MV-4-11 (cell line): ENCODE results near the gene CFAP53.

ENCODE experiments used
- DNase-seq: peaks from one replicate; lab custom pipeline; 2025; lab: John Stamatoyannopoulos, UW

CFAP53 gene

GRCh38 chr18:50287441-50288347, 21.4 kb upstream of the CFAP53 start, which contains the start of gene CXXC1:
CXXC1 (minus strand) TSS chr18:50287692; CDS start chr18:50287589, 103 bp downstream.
- peak; percentile 100 for DNase-seq

- no peak for DNase-seq
Observed at GRCh38 chr18:50287028-50287440, 20.7 kb upstream of the CFAP53 start.

- peak; percentile 18 for DNase-seq
Observed at GRCh38 chr18:50286391-50287027, 20.2 kb upstream of the CFAP53 start.

GRCh38 chr18:50285631-50286321, 19.5 kb upstream of the CFAP53 start:
- DNase-seq = no peak

GRCh38 chr18:50285071-50285470, 18.8 kb upstream of the CFAP53 start:
- no peak for DNase-seq

GRCh38 chr18:50284255-50284885, 18.1 kb upstream of the CFAP53 start:
- peak; percentile 27 for DNase-seq

- DNase-seq = peak; percentile 7
Observed at GRCh38 chr18:50283469-50284209, 17.3 kb upstream of the CFAP53 start.

- DNase-seq = no peak
Observed at GRCh38 chr18:50282521-50283335, 16.4 kb upstream of the CFAP53 start.

- no peak for DNase-seq
Observed at GRCh38 chr18:50281972-50282520, 15.8 kb upstream of the CFAP53 start.

GRCh38 chr18:50281295-50281971, 15.1 kb upstream of the CFAP53 start, which contains the start of gene MBD1:
MBD1 (minus strand) TSS chr18:50281523; CDS start chr18:50279992, 1,531 bp downstream.
- DNase-seq = peak; percentile 99

- DNase-seq = no peak
Observed at GRCh38 chr18:50280707-50281294, 14.5 kb upstream of the CFAP53 start.

GRCh38 chr18:50279752-50280151, 13.5 kb upstream of the CFAP53 start:
- DNase-seq = no peak

- no peak for DNase-seq
Observed at GRCh38 chr18:50277942-50278341, 11.6 kb upstream of the CFAP53 start.

GRCh38 chr18:50276452-50276851, 10.2 kb upstream of the CFAP53 start:
- DNase-seq = no peak

GRCh38 chr18:50275503-50276036, 9.3 kb upstream of the CFAP53 start:
- DNase-seq = no peak

- no peak for DNase-seq
Observed at GRCh38 chr18:50274941-50275340, 8.6 kb upstream of the CFAP53 start.

GRCh38 chr18:50274044-50274442, 7.7 kb upstream of the CFAP53 start:
- DNase-seq = no peak

- no peak for DNase-seq
Observed at GRCh38 chr18:50273203-50274043, 7.1 kb upstream of the CFAP53 start.
